ENCODE measurements around the gene AMMECR1. TPM values are rescaled to one million over a fixed set of nuclear protein-coding genes. Genes with fewer than 3 reads are reported as not detected.

The AMMECR1 gene
- total and polyA plus RNA-seq, 4 donors: 3.5 to 14.0 (median 5.7) TPM

GRCh38 chrX:110268886-110269285 is 49.0 kb downstream of the AMMECR1 start:
- Histone ChIP-seq H3K27me3 (ENCODE audit: control insufficient read depth in 3 of 3, insufficient read depth in 3 of 3, low read length in 2 of 3) (peaks cover 0 to 15% (median 8%) of the 10 kb centered on the region in 3 donors), H3K4me3 (no peak overlapping the region), H3K4me1 (ENCODE audit: control insufficient read depth in 5 of 5, insufficient read depth in 5 of 5, low read length in 5 of 5) (peaks cover 0 to 3% (median 0%) of the 10 kb centered on the region in 5 donors), H3K9ac (ENCODE audit: insufficient read depth in 1 of 2, low read length in 2 of 2) (no peak overlapping the region), H3K36me3 (ENCODE audit: control insufficient read depth in 4 of 4, insufficient read depth in 4 of 4, low read length in 4 of 4) (no peaks in the 10 kb centered on the region), H3K9me3 (ENCODE audit: control insufficient read depth in 4 of 4, insufficient read depth in 3 of 4, low read length in 3 of 4) (no peaks in the 10 kb centered on the region), H3K27ac (ENCODE audit: low read depth in 1 of 2, low read length in 1 of 2) (no peak overlapping the region)
- TF ChIP-seq CTCF (IDR thresholded peaks at IDR 0.05; ENCODE audit: control extremely low read depth, extremely low read depth): no peak
- no peak for DNase-seq
- 54 to 82% methylated on average over 1 of the region's 1 CpG for WGBS, 2 donors
- no peak for ATAC-seq (ENCODE audit: insufficient read depth, low FRiP score)

GRCh38 chrX:110268395-110268794 is 49.5 kb downstream of the AMMECR1 start:
- TF ChIP-seq CTCF (IDR thresholded peaks at IDR 0.05; ENCODE audit: control extremely low read depth, extremely low read depth): no peak
- no peak overlapping the region for H3K27ac ChIP-seq (ENCODE audit: low read depth in 1 of 2, low read length in 1 of 2)

GRCh38 chrX:110267874-110268273 is 50.0 kb downstream of the AMMECR1 start:
- no peaks in the 10 kb centered on the region for H3K9me3 ChIP-seq (ENCODE audit: control insufficient read depth in 4 of 4, insufficient read depth in 3 of 4, low read length in 3 of 4)
- ATAC-seq (ENCODE audit: insufficient read depth, low FRiP score) (no peak), DNase-seq (no peak)

More at GRCh38 chrX:110268395-110268794, 49.5 kb downstream of the AMMECR1 start:
- ATAC-seq (ENCODE audit: insufficient read depth, low FRiP score) (no peak), DNase-seq (no peak)
- H3K4me3 ChIP-seq: no peak overlapping the region
- no peaks in the 10 kb centered on the region for H3K36me3 ChIP-seq (ENCODE audit: control insufficient read depth in 4 of 4, insufficient read depth in 4 of 4, low read length in 4 of 4)
- H3K9me3 ChIP-seq (ENCODE audit: control insufficient read depth in 4 of 4, insufficient read depth in 3 of 4, low read length in 3 of 4): no peaks in the 10 kb centered on the region
- WGBS, 2 donors: 47 to 64% methylated on average over 6 of the region's 6 CpGs
- no peak overlapping the region for H3K9ac ChIP-seq (ENCODE audit: insufficient read depth in 1 of 2, low read length in 2 of 2)
- peaks cover 0 to 3% (median 0%) of the 10 kb centered on the region in 5 donors for H3K4me1 ChIP-seq (ENCODE audit: control insufficient read depth in 5 of 5, insufficient read depth in 5 of 5, low read length in 5 of 5)
- H3K27me3 ChIP-seq (ENCODE audit: control insufficient read depth in 3 of 3, insufficient read depth in 3 of 3, low read length in 2 of 3): peaks cover 0 to 16% (median 8%) of the 10 kb centered on the region in 3 donors

More at GRCh38 chrX:110267874-110268273, 50.0 kb downstream of the AMMECR1 start:
- no peak for TF ChIP-seq CTCF (IDR thresholded peaks at IDR 0.05; ENCODE audit: control extremely low read depth, extremely low read depth)
- Histone ChIP-seq H3K4me1 (ENCODE audit: control insufficient read depth in 5 of 5, insufficient read depth in 5 of 5, low read length in 5 of 5) (peaks cover 0 to 3% (median 0%) of the 10 kb centered on the region in 5 donors), H3K9ac (ENCODE audit: insufficient read depth in 1 of 2, low read length in 2 of 2) (no peak overlapping the region), H3K4me3 (no peak overlapping the region), H3K36me3 (ENCODE audit: control insufficient read depth in 4 of 4, insufficient read depth in 4 of 4, low read length in 4 of 4) (no peaks in the 10 kb centered on the region), H3K27me3 (ENCODE audit: control insufficient read depth in 3 of 3, insufficient read depth in 3 of 3, low read length in 2 of 3) (peaks cover 0 to 21% (median 8%) of the 10 kb centered on the region in 3 donors), H3K27ac (ENCODE audit: low read depth in 1 of 2, low read length in 1 of 2) (no peak overlapping the region)
- 56 to 58% methylated on average over 2 of the region's 2 CpGs for WGBS, 2 donors

All from lung (tissue), 12 donors.